Raji (cell line): Measurements from ENCODE around the gene SLC39A1.

Experiments
- POLR2A ChIP-seq: IDR thresholded peaks from 2 replicates; pipeline ENCODE4 v1.6.1; 2011; ENCODE audit warnings: low read depth, low read length, control low read depth; ENCODE audit not compliant: insufficient read depth

Gene SLC39A1

GRCh38 chr1:153929981-153930948 lies 33.1 kb downstream of the SLC39A1 start:
- no peak for TF ChIP-seq POLR2A

- no peak for TF ChIP-seq POLR2A
These were observed 33.9 kb downstream of the SLC39A1 start for GRCh38 chr1:153929426-153929825.

GRCh38 chr1:153928791-153929341 lies 34.5 kb downstream of the SLC39A1 start:
- TF ChIP-seq POLR2A = no peak

- no peak for TF ChIP-seq POLR2A
These were observed 35.1 kb downstream of the SLC39A1 start for GRCh38 chr1:153928245-153928644.

GRCh38 chr1:153926405-153926804 lies 36.9 kb downstream of the SLC39A1 start:
- TF ChIP-seq POLR2A = no peak

- TF ChIP-seq POLR2A = peak; percentile 74
These were observed 40.1 kb downstream of the SLC39A1 start, which contains the start of gene GATAD2B for GRCh38 chr1:153922972-153923925. GATAD2B (minus strand) TSS chr1:153922972; CDS start chr1:153828347, 94,625 bp downstream.

- no peak for TF ChIP-seq POLR2A
These were observed 41.0 kb downstream of the SLC39A1 start for GRCh38 chr1:153922076-153922971.

GRCh38 chr1:153921803-153922075 lies 41.6 kb downstream of the SLC39A1 start:
- no peak for TF ChIP-seq POLR2A

GRCh38 chr1:153921080-153921802 lies 42.1 kb downstream of the SLC39A1 start:
- TF ChIP-seq POLR2A = no peak

- no peak for TF ChIP-seq POLR2A
These were observed 43.2 kb downstream of the SLC39A1 start for GRCh38 chr1:153919876-153920852.

GRCh38 chr1:153916297-153916696 lies 47.0 kb downstream of the SLC39A1 start:
- no peak for TF ChIP-seq POLR2A

- TF ChIP-seq POLR2A = no peak
These were observed 51.0 kb downstream of the SLC39A1 start for GRCh38 chr1:153912349-153912748.
